ENCODE results near the gene CCIN.

DNA sequence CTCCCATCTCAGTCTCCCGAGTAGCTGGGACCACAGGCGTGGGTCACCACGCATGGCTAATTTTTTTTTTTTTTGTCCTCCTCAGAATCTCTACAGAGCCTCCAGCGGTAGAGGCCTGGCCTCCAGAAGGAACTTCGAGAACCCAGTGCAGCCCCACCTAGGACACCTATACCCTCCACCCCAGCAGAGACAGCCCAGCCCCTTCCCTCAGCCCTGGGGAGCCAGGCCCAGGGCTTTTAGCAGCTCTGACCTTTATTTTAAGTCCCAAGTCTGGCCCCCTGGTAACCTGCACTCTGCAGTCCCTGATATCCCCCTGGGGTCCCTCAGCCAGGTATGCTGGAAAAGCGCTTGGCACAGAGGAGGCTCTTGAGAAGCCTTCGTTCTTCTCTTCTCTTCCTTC is 27.4 kb upstream of the CCIN start:
- TF ChIP-seq, protein P1, sequence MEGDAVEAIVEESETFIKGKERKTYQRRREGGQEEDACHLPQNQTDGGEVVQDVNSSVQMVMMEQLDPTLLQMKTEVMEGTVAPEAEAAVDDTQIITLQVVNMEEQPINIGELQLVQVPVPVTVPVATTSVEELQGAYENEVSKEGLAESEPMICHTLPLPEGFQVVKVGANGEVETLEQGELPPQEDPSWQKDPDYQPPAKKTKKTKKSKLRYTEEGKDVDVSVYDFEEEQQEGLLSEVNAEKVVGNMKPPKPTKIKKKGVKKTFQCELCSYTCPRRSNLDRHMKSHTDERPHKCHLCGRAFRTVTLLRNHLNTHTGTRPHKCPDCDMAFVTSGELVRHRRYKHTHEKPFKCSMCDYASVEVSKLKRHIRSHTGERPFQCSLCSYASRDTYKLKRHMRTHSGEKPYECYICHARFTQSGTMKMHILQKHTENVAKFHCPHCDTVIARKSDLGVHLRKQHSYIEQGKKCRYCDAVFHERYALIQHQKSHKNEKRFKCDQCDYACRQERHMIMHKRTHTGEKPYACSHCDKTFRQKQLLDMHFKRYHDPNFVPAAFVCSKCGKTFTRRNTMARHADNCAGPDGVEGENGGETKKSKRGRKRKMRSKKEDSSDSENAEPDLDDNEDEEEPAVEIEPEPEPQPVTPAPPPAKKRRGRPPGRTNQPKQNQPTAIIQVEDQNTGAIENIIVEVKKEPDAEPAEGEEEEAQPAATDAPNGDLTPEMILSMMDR (IDR thresholded peaks at IDR 0.05; ENCODE audit: borderline replicate concordance, extremely low read depth, low read length, poor library complexity, severe bottlenecking): no peak
- TF ChIP-seq EZH2 (IDR thresholded peaks at IDR 0.05; ENCODE audit: borderline replicate concordance, low read depth, low read length, severe bottlenecking): no peak

All from DND-41 (cell line).